Measurements from ENCODE around the gene LMF1.
A peak's percentile ranks its signal among the peaks of the same experiment; 100 is the strongest.

LMF1 gene

DNA sequence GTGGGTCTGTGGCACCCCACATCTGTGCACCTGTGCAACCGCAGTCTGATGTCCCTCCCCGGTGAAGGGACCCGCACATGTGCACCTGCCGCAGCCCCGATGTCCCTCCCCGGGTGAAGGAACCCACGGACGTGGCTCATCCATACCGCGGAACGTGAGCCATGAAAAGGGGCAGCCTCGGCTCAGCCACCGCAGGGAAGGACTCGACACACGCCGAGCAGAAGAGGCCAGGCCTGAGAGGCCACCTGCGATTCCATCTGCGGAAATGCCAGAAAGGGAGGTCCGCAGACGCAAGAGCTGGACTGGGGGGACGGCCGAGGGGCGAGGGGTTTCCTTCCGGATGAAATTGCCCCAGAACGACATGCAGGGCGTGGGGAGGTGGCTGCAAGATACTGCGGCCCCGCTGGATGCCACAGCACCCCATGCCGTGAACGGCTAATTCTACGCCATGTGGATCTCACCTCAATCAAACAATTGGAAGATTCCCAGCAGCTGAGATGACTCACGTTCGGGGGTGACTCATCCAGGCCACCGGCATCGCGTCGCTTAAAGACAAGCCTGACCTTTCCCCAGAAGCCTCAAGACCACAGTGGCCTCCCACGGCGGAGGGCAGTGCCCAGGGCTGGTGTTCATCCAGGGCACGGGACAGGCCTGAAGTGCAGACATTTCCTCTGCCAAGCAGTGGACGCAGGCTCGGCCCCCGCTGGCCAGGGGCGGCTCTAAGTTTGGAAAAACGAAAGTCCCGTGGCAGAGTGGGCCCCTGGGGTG lies 31.8 kb upstream of the LMF1 start:
- peak; percentile 42 for DNase-seq

DNA sequence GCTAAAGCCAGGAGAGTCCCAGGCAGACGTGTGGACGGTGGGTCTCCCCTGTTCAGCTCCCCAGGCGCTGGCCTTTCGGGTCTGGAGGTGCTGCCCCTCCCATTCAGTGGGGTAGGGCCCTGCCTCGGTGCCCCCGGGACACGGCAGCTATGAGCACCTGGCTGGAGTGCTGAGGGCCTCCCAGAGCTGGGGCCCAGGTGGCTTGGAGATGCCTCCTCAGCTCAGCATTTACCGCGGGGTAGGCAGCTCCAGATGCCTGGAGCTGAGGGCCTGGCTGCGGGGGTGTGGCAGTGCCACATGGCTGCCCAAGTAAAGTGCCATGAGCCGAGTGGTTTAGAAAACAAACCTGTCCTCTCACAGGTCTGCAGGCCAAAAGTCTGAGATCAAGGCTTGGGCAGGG lies 30.3 kb upstream of the LMF1 start:
- no peak for DNase-seq

DNA sequence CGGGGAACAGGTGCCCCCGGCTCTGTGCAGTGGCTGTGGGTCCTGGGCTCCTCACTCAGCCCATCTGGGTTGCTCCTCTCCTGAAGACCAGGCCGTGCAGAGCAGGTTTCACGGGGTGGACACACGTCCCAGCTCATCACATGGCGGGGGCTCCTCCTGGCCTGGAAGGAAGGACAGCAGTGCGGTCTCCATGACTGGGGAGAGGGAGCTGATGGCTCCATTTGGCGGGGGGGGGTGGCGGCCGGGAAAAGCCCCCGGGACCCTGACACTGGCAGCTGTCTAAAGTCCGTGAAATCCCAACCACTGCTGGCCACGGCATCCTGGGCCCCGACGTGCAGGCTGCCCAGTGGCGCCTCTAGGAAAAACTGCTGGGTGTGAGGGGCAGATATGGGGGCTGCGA lies 29.8 kb upstream of the LMF1 start:
- DNase-seq, result no peak

DNA sequence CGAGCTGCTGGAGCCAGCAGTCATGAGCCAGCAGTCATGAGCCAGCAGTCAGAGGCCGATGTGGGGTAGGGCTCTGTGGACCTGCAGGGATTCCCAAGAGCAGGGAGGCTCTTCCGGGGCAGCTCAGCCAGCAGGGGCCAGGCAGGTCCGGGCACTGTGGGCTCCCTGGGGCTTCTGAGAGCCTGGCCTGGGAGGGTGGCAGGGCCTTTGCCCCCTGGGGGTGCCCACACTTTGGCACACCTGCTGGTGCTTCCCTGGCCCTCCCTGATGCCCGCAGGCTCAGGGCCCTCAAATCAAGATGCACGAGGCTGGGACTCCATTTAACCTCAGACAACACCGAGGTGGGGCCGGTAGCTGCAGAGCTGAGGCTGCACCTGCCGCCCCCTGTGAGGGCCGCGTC lies 28.9 kb upstream of the LMF1 start:
- DNase-seq, result no peak

DNA sequence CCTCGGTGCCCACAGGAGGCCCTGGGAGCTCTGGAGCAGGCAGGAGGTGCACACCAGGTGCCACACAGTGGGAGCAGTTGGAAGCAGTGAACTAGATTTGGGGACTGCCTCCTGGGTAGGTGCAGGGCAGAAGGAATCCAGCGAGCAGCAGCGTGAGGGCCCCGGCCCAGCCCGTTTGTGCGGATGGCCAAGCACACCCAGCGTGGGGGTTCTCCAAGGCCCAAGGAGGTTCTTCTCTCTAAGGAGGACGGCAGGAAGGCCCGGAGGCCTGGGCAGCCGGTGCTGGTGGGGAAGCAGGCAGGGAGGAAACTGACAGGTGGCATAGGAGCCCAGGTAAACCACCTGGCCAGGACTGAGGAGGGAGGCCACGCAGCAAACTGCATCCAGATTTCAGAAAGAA lies 27.8 kb upstream of the LMF1 start:
- no peak for DNase-seq

DNA sequence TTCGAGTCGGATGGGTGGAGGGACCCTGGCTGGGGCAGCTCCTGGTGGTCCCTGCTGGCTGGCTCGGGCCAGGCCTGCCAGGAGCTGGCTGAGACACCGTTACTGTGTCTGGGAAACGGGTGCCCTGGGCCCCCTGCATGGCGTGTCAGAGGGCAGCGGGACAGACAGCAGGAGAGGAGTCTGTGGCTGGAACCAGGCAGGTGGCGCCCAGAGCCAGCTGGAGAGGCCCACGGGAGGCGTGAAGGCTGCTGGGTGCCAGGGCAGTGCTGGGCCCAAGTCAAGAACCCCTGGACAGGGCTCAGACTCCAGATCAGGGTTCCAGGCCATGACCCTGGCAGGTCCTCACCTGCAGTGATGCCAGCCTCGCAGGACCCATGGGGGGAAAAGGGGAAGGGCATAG lies 27.4 kb upstream of the LMF1 start:
- DNase-seq, result no peak

DNA sequence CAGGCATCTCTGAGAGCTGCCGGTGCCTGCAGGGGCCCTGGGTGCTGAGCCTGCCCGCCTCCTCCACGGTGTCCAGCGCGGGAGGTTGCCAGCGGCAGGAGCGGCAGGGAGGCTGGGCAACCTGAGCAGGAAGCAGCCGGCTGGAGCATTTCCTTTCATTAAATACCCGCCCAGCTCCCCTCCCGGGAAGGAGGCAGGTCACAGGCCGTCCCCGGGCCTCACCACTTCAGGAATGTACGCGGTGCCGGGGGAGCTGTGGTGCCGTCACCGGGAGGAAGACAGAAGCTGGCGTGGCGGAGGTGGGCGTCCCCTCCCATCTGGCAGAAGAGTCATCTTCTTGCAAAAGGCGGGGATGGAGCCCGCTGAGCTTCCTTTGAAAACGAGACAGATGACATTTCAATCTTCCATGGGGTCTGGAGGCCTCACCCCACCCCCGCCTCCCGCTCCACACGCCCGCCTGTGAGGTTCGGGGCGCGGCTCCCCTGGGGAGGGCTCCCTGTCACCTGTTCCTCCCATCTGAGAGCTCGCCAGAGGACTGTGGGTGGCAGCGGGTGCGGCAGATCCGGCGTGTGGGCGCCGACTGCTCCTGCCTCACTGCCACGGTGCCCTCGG lies 26.8 kb upstream of the LMF1 start:
- DNase-seq, result peak; percentile 25

DNA sequence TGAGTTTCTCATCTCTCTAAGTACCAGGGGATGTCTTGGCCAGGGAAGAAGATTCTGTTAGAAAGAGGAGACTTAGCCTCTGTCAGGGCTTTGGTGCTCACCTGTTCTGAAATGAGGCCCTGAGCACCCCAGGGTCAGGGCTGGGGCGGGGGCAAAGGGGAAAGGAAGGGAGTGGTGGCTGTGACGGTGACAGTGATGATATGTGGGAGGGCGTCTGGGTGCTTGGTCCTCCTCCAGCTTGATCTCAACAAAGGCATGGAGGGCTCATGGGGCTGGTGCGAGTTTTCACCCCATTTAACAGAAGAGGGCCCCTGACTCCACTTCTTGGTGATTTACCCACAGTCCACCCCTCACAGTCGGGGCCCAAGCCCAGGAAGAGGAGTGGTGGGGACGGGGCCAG lies 25.9 kb upstream of the LMF1 start:
- DNase-seq, result no peak

DNA sequence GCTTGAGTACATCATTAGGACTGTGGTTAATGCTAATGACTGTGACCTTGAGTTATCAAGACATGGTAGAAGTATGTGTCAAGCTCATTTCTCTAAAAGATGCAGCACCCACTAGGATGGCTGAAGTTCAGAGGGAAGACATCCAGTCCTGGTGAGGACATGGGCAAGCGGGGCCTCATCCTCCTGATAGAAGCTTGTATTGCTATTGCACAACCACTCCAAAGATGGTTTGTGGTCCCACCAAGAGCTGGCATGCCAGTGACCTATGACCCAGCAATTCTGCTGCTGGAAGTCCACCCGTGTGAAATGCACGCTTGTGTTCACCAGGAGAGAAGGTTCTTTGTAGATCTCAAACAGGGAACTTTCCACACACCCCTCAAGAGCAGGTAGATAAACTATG lies 25.0 kb upstream of the LMF1 start:
- DNase-seq, result no peak

DNA sequence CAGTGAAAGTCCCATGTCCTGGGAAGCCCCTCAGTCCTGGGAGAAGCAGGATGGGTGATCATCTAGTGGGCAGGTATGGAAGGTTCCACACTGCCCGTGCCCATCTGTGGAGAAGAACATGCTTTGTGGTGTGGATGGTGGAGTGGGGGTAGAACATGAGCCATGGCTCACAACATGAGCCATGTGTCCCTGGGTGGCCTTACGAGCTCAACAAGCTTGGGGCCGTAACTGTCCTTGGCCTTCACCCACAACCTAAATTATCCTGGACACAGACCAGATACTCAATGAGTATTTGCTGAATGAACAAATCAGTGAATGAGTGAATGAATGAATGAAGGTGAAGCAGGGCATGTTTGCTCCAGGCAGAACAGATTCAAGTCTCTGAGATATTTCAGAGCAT lies 24.3 kb upstream of the LMF1 start:
- DNase-seq, result no peak

DNA sequence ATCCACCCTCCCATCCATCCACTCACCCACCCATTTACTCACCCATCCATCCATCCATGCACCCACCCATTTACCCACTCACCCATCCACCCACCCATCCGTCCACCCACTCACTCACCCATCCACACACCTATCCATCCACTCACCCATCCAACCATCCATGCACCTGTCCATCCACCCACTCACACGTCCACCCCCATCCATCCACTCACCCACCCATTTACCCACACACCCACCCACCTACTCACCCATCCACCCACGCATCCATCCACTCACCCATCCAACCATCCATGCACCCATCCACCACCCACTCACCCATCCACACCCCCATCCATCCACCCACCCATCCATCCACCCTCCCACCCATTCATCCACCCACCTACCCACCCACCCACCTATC lies 22.9 kb upstream of the LMF1 start:
- no peak for DNase-seq

DNA sequence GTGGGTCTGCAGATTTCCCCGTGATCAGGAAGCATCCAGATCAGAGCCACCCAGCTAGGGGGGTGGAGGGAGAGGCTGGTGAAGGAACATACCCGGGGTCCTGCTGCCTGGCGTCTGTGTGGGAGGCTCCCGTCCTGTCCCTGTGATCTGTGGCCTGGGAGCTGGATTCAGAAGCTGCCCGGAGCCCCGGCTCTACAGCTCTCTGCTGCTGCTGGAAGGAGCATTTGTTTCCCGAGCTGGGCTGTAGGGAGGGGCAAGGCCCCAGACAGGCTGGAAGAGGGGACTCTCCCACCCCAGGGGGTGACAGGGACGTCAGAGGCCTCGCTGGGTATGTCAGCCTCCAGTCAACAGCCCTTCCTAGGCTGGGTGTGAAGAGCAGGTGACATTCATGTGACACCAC lies 21.0 kb upstream of the LMF1 start:
- DNase-seq, result no peak

DNA sequence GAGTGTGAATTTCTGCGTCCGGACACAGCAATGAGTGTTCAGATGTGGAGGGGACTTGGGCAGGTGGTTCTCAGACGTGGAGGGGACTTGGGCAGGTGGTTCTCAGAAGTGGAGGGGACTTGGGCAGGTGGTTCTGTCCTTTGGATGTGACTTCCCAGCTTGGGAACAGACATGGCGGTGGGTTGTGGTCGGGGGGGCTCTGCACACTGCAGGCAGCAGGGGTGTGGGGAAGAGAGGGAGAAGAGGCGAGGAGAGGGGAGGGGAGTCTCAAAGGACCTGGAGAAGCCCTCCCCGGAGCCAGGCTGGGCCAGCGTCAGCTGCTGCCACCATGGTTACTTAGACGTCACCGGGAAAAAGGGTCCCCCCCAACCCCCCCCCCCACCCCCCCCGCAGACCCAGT lies 20.6 kb upstream of the LMF1 start:
- DNase-seq, result no peak

DNA sequence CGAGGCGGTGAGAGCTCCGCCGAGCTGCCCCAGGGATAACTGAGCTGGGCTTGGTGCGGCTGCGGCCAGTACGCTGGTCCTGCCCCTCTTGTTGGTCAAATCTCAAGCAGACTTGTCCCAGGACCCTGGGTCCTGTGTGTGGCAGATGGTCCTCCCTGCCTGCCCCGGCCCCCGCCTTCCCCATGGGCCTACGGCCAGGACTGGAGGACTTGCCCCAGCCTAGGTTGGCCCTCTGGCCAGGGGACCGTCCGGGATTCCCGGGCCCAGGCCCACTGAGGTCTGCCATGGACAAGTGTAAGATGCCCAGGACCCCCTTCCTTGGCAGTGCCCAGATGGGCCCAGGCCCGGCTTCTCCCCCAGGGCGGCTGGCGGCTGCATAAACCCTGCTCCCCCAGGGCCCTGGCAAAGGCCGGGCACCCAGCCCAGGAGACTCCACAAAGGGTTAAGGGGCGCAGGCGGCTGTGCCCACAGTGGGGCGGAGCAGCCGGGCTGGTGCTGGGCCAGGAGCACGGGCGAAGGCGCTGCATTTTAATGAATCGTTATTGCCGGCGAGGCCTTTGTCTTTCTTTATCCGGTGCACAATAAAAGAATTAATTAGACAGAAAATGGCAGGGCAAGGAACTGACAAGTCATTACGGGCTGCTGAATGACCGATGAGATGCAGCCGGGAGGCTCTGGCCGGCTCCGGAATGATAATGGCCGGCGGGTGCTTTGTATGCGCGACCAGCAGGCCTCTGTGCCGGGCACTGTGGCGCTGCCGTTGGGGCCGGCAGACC lies 19.9 kb upstream of the LMF1 start:
- no peak for DNase-seq

DNA sequence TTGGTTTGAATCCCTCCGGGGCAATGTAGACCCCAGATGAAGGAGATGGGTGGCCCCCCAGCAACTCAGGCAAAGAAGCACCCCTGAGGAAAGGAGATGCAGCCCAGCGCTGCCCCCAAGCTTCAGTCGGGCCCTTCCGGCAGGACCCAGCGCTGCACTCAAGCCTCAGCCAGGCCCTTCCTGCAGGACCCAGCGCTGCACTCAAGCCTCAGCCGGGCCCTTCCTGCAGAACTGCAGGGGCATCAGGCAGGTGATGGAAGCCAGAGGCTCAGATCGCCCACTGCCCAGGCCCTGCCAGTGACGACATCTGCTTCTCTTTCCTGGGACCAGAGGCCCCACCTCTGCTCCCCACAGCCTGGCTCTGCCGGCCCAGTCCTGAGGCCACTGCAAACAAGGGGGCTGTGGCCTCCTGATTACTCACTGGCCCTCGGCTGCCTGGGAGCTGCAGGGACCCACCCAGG lies 18.6 kb upstream of the LMF1 start:
- DNase-seq, result no peak

DNA sequence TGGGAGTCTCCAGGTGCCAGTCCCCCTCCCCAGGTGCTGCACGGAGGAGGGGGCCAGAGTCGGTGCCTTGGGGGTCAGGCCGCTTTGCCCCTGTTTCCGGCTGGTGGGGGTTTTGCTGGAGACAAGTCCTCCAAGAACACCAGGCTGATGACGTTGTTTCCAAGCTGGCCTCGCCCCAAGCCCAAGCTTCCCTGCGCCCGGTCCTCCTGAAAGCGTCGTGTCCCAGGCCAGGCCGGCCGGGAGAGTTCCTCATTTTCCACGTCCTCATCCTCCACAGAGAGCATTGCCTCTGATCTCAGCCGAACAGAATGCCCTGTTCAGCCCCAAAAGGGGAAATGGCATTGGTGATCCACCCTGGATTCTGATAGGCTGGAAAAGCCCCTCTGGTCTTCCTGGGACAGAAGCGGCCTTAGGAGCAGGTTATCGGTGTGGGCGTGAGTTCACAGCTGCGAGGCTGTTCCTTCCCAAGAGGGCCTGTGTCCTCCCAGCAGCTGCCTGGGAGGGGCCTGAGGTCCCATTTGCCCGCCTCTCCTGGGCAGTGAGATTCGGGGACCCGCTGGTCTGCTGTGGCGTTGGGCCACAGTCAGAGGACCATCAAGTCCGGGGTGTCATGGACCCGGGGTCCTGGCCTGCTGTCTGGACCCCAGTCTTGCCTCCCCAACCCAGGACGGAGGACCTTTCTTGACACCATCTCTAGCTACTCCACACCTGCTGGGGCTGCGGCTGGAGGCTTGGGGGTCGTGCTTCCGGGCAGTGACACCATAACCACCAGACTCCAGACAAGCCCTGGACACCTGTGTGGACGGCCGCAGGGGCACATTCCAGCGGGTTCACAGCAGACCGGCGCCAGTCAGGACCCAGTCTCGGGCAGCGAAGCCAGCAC lies 17.9 kb upstream of the LMF1 start:
- DNase-seq, result no peak

DNA sequence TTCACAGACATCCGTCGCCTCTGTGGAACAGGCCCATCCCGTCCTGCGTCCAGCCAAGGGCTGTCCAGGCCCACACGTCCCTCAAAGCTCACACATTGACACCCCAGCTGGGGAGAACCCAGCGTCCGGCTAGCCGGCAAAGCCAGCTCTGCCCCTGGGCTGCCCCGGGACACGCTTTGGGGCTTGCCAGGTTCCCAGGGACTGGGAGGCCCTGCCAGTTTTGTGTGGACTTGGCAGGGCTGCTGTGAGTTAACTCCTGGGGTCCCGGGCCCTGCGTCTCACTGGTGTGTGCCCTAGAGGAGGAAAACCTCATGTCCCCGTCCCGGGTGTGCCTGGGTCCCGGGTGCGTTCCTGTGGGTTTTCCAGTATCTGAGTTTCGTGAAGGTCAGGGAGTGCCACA lies 17.1 kb upstream of the LMF1 start:
- no peak for DNase-seq

DNA sequence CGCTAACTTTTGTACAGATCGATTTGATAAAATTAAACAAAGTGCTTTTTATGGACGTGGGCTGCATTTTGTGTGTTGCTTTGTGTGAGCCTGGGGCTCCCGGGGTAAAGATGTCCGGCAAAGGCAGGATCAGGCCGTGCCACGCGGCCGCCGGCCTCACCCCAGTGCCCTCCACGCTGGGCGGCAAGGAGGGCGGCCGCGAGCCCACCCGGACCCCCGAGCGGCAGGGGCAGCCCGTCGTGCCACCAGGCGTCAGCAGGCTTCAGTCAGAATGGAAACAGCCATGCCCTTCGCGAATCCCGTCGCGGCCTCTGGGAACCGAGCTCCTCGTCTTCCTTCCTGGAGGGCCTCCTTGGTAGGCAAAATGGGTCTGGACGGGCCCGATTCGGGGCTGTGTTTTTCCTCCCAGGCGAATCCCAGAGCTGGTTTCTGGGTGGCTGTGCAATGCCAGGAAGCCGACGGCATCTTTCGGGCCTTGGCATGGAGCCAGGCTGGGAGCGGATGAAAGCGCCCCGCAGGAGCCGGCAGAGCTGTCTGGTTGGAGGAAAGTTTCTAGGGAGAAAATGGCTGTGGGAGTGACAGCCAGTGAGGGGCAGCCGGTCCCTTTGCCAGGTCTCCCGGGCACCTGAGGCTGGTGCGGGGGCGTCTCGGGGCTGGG lies 16.3 kb upstream of the LMF1 start:
- DNase-seq, result no peak

DNA sequence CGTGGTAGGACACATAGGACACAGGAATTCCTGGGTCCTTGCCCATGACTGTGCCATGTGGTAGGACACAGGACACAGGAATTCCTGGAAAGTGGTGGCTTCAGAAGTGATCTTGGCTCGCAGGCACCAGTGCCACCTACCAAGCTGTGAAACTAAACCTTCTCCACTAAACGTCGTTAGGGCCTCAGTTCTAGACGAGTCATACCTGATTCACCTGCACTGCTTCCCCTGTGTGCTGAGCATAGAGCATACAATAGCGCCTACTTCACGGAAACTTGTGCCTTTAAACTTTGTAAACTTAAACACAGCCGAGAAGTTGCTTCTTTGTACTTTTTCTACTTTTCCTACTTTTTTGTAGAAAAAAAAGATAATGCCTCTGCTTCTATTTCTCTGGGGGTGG lies 15.6 kb upstream of the LMF1 start:
- no peak for DNase-seq

DNA sequence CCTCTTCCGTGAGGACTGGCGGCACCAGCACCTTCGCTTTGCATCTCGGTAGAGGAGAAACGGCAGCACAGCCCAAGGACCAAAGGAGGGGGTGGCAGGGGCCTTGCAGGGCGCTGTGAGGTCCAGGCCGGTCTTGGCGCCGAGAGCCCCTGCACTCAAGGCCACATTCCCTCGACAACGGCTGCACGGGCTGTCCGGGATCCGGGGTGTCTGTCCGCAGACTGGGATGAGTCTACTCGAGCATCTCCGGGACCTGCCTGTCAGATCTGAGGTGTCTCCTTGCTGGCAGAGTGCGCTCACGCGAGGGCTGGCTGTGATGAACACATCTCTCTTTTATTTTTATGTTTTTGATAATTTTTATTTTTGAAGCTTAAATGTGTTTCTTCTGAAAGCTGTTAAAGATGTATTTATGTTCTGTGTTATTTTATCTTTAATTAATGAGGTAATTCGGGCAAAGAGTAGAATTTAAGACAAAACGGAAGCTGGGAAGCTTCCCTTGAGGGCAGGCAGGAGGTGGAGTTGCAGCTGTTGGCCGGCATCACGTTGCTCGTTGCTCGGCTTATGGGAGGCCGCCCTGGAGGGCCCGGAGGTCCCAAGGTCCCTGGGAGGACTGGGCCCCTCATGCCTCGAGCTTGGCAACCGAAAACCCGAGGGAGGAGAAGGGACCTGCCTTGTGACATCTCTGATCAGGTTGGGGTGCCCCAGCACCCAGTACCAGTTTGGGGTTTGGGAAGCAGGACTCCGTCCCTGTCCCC lies 15.0 kb upstream of the LMF1 start:
- DNase-seq, result no peak

DNA sequence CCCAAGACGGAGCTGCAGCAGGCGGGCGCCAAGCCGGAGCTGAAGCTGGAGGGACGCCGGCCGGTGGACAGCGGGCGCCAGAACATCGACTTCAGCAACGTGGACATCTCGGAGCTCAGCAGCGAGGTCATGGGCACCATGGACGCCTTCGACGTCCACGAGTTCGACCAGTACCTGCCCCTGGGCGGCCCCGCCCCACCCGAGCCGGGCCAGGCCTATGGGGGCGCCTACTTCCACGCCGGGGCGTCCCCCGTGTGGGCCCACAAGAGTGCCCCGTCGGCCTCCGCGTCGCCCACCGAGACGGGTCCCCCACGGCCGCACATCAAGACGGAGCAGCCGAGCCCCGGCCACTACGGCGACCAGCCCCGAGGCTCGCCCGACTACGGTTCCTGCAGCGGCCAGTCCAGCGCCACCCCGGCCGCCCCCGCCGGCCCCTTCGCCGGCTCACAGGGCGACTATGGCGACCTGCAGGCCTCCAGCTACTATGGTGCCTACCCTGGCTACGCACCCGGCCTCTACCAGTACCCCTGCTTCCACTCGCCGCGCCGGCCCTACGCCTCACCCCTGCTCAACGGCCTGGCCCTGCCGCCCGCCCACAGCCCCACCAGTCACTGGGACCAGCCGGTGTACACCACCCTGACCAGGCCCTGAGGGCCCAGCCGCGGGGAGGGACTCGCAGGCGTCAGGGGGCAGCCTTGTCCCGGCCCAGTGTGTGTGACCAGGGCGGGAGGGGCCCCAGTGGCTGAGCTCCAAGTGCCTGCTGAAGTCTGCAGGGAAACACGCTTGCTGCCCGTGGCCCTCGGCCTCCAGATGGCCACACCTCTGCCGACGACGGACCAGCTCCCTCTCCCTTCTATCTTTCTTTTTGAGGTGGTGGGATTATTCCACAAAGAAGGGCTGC lies 14.2 kb upstream of the LMF1 start:
- no peak for DNase-seq
